OCI-LY7 (cell line): ENCODE measurements around the gene PDK1. TPM values are rescaled to one million over a fixed set of nuclear protein-coding genes. Genes with fewer than 3 reads are reported as not detected.

Experiments
- BruUV-seq: library from RNA; stranded (reverse); fragments of 400-500 nt; replicated peaks from 2 replicates; lab custom pipeline; 2021; lab: Mats Ljungman, UMichigan
- CTCF ChIA-PET: fragments of 300-600 bp; sonication (Branson Sonifier 250); formaldehyde crosslinking; loops from one replicate; lab custom pipeline; 2022; ENCODE audit warnings: antibody characterized with exemption; ENCODE audit not compliant: unreplicated experiment; lab: Charles Lee
- POLR2A ChIA-PET: fragments of 300-600 bp; sonication (Branson Sonifier 250); formaldehyde crosslinking; loops from one replicate; lab custom pipeline; 2022; ENCODE audit warnings: antibody characterized with exemption; lab: Charles Lee
- DNase-seq: peaks from one replicate; pipeline ENCODE4 v3.0.0-alpha.2; 2015; ENCODE audit warnings: low spot score
- H2AFZ ChIP-seq: fragments of 200-600 bp; sonication (generic), shearing (Covaris generic); 2 replicates; pipeline ENCODE4 v1.6.1; 2014; ENCODE audit warnings: mild to moderate bottlenecking, antibody characterized with exemption, low read length, moderate library complexity
- H3K27ac ChIP-seq: fragments of 200-600 bp; sonication (generic); 2 replicates; pipeline ENCODE4 v1.5.1; 2014; ENCODE audit warnings: mixed run types, low read depth, mild to moderate bottlenecking, moderate library complexity, low read length, inconsistent platforms; ENCODE audit not compliant: poor library complexity, severe bottlenecking
- H3K36me3 ChIP-seq: fragments of 200-600 bp; sonication (generic); 2 replicates; pipeline ENCODE4 v1.6.1; 2014; ENCODE audit warnings: mild to moderate bottlenecking, antibody characterized with exemption, low read length, moderate library complexity, mixed read lengths; ENCODE audit not compliant: insufficient read depth
- H3K4me1 ChIP-seq: fragments of 200-600 bp; sonication (generic); 2 replicates; pipeline ENCODE4 v1.5.1; 2014; ENCODE audit warnings: mild to moderate bottlenecking, low read length; ENCODE audit not compliant: insufficient read depth, poor library complexity, severe bottlenecking
- H3K4me2 ChIP-seq: fragments of 200-600 bp; sonication (generic); 2 replicates; pipeline ENCODE4 v1.6.1; 2014; ENCODE audit warnings: mild to moderate bottlenecking, low read length
- H3K4me3 ChIP-seq: fragments of 200-600 bp; sonication (generic); 2 replicates; pipeline ENCODE4 v1.5.1; 2014; ENCODE audit warnings: mild to moderate bottlenecking, low read depth, low read length; ENCODE audit not compliant: poor library complexity, severe bottlenecking
- H3K79me2 ChIP-seq: fragments of 200-600 bp; sonication (generic); 2 replicates; pipeline ENCODE4 v1.6.1; 2016; ENCODE audit warnings: low read depth, mild to moderate bottlenecking, low read length, moderate library complexity, mixed read lengths; ENCODE audit not compliant: insufficient read depth
- H3K9me2 ChIP-seq: fragments of 200-600 bp; sonication (generic); 2 replicates; pipeline ENCODE4 v1.6.1; 2016; ENCODE audit warnings: mild to moderate bottlenecking, low read length, mixed read lengths; ENCODE audit not compliant: insufficient read depth
- H3K9me3 ChIP-seq: fragments of 200-600 bp; sonication (generic); 2 replicates; pipeline ENCODE4 v1.6.1; 2014; ENCODE audit warnings: mild to moderate bottlenecking, mixed run types, low read length, mixed read lengths
- H4K20me1 ChIP-seq: fragments of 200-600 bp; sonication (generic); 2 replicates; pipeline ENCODE4 v1.6.1; 2014; ENCODE audit warnings: mild to moderate bottlenecking, antibody characterized with exemption, low read length, moderate library complexity, mixed read lengths; ENCODE audit not compliant: insufficient read depth
- EZH2phosphoT487 ChIP-seq: fragments of 200-600 bp; sonication (generic); IDR thresholded peaks from 2 replicates; pipeline ENCODE4 v1.6.1; 2018; ENCODE audit warnings: low read depth, borderline replicate concordance, mild to moderate bottlenecking, mixed run types, antibody characterized with exemption, low read length, moderate library complexity, mixed read lengths
- intact Hi-C: fragments of 100-400 bp; cut with micrococcal nuclease; formaldehyde crosslinking; loops from one replicate; pipeline ENCODE4 v1.10.0; 2022; ENCODE audit not compliant: unreplicated experiment
- total RNA-seq, 2 experiments: library from RNA; depleted of rRNA in 1 of 2; stranded (reverse); fragments of >200 nt in 1 of 2; shearing (Covaris generic) in 1 of 2; gene quantifications; 2 replicates each; pipeline ENCODE4 v1.2.3, GENCODE V29; 2014 to 2022
- TF ChIP-seq, protein P1 (sequence below): fragments of 200-600 bp; sonication (generic); conservative IDR thresholded peaks from 2 replicates; pipeline ENCODE4 v1.5.1; 2014; ENCODE audit warnings: mild to moderate bottlenecking, antibody characterized with exemption, low read length, moderate library complexity, mixed read lengths

PDK1 gene
- total RNA-seq, 2 experiments from 2014 or later, result 29.3 to 42.4 TPM

DNA sequence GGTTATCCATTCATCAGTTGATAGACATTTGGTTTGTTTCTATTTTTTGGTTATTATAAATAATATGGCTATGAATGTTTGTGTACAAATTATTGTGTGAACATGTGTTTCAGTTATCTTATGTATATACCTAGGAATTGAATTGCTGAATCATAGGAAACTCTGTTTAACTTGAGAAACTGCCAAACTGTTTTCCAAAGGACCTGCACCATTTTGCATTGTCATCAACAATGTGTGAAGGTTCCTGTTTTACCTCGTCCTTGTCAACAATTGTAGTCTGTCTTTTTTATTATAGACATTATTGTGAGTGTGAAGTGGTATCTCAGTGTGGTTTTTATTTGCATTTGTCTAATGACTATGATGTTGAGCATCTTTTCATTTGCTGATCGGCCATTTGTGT lies 17.1 kb downstream of the PDK1 start:
- H3K27ac ChIP-seq, result no peak overlapping the region
- H3K9me2 ChIP-seq, result no peaks in the 10 kb centered on the region
- POLR2A ChIA-PET, result no interaction called here
- no TSS peak for BruUV-seq
- peaks cover 93% of the 10 kb centered on the region for H3K36me3 ChIP-seq
- TF ChIP-seq EZH2phosphoT487, result no peak
- TF ChIP-seq, protein P1, sequence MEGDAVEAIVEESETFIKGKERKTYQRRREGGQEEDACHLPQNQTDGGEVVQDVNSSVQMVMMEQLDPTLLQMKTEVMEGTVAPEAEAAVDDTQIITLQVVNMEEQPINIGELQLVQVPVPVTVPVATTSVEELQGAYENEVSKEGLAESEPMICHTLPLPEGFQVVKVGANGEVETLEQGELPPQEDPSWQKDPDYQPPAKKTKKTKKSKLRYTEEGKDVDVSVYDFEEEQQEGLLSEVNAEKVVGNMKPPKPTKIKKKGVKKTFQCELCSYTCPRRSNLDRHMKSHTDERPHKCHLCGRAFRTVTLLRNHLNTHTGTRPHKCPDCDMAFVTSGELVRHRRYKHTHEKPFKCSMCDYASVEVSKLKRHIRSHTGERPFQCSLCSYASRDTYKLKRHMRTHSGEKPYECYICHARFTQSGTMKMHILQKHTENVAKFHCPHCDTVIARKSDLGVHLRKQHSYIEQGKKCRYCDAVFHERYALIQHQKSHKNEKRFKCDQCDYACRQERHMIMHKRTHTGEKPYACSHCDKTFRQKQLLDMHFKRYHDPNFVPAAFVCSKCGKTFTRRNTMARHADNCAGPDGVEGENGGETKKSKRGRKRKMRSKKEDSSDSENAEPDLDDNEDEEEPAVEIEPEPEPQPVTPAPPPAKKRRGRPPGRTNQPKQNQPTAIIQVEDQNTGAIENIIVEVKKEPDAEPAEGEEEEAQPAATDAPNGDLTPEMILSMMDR, result no peak
- H3K9me3 ChIP-seq, result peaks cover 33% of the 10 kb centered on the region
- H4K20me1 ChIP-seq, result no peaks in the 10 kb centered on the region
- no peaks in the 10 kb centered on the region; the same call in 1 of the 2 replicates for H3K79me2 ChIP-seq
- no peak for DNase-seq
- no peak overlapping the region for H3K4me3 ChIP-seq
- no peak overlapping the region for H2AFZ ChIP-seq
- no peak overlapping the region for H3K4me2 ChIP-seq
- H3K4me1 ChIP-seq, result no peaks in the 10 kb centered on the region
- CTCF ChIA-PET, result no interaction called here
- intact Hi-C loops, result no loop called here

DNA sequence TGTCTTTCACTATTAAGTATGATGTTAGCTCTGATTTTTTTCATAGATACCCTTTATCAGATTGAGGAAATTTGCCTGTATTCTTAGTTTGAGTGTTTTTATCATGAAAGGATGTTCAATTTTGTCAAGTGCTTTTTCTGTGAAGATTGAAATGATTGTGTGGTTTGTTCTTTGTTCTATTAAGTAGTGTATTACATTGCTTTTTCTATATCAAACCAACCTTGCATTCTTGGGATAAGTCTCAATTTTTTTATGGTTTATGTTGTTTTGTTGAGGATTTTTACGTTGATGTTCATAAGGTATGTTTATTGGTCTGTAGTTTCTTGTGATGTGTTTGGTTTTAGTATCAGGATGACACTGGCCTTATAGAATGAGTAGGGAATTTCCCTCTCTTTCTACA lies 19.1 kb downstream of the PDK1 start:
- Histone ChIP-seq H3K4me1 (no peaks in the 10 kb centered on the region), H3K9me2 (no peaks in the 10 kb centered on the region), H3K36me3 (peaks cover 96% of the 10 kb centered on the region), H2AFZ (no peak overlapping the region), H3K9me3 (peaks cover 51% of the 10 kb centered on the region), H3K4me2 (no peak overlapping the region), H3K27ac (no peak overlapping the region), H3K79me2 (no peaks in the 10 kb centered on the region; the same call in 1 of the 2 replicates), H3K4me3 (no peak overlapping the region), H4K20me1 (no peaks in the 10 kb centered on the region)
- DNase-seq, result peak; percentile 10
- intact Hi-C loops, result no loop called here
- ChIA-PET CTCF (no interaction called here), POLR2A (interaction anchor here (0.6 to 1.9 kb wide), 3 partner anchors 10 to 327 kb away, joined by 3 to 8 read pairs (median 4); no protein-coding TSS in a partner anchor)
- no peak for TF ChIP-seq EZH2phosphoT487
- TF ChIP-seq, protein P1, result no peak
- BruUV-seq, result no TSS peak

DNA sequence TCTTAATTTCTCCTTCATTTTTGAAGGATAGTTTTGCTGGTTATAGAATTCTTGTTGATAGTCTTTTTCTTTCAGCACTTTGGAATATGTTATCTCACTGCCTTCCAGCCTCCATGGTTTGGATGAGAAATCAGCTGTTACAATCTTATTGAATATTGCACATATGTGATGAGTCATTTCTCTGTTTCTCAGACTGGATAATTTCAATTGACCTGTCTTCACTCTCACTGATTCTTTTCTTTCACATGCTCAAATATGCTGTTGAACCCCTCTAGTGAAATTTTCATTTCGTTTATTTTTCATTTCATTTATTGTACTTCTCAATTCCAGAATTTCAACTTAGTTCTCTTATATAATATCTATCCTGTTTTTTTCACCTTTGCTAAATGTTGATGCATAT lies 22.2 kb downstream of the PDK1 start:
- Histone ChIP-seq H4K20me1 (no peaks in the 10 kb centered on the region), H3K4me2 (no peak overlapping the region), H2AFZ (no peak overlapping the region), H3K9me3 (peaks cover 58% of the 10 kb centered on the region), H3K36me3 (peaks cover 95% of the 10 kb centered on the region), H3K27ac (no peak overlapping the region), H3K9me2 (no peaks in the 10 kb centered on the region), H3K79me2 (no peaks in the 10 kb centered on the region; the same call in 1 of the 2 replicates), H3K4me1 (peaks cover 5% of the 10 kb centered on the region), H3K4me3 (no peak overlapping the region)
- POLR2A ChIA-PET, result interaction anchor here (0.6 kb wide), 1 partner anchor 527 kb away, joined by 3 read pairs; no protein-coding TSS in a partner anchor
- TF ChIP-seq EZH2phosphoT487, result no peak
- TF ChIP-seq, protein P1, result no peak
- CTCF ChIA-PET, result no interaction called here
- DNase-seq, result no peak
- no TSS peak for BruUV-seq
- intact Hi-C loops, result no loop called here
